HUES6 (cell line): ENCODE measurements around the gene ST8SIA6.

Source experiments
- H3K27ac ChIP-seq: 2 replicates; pipeline ENCODE4 v1.7.0; 2013; ENCODE audit warnings: low read depth, mild to moderate bottlenecking, low read length, inconsistent platforms
- H3K27me3 ChIP-seq: 2 replicates; pipeline ENCODE4 v1.6.1; 2013; ENCODE audit warnings: low read length; ENCODE audit not compliant: control insufficient read depth, insufficient read depth
- H3K36me3 ChIP-seq: 2 replicates; pipeline ENCODE4 v1.6.1; 2013; ENCODE audit warnings: low read length; ENCODE audit not compliant: control insufficient read depth, insufficient read depth
- H3K4me1 ChIP-seq: 2 replicates; pipeline ENCODE4 v1.6.1; 2013; ENCODE audit warnings: low read length; ENCODE audit not compliant: control insufficient read depth, insufficient read depth
- H3K4me3 ChIP-seq: 2 replicates; pipeline ENCODE4 v1.5.1; 2013; ENCODE audit warnings: low read depth, low read length
- H3K9ac ChIP-seq: one replicate; pipeline ENCODE4 v1.6.1; 2013; ENCODE audit warnings: mild to moderate bottlenecking, low read length
- H3K9me3 ChIP-seq: 2 replicates; pipeline ENCODE4 v1.6.1; 2013; ENCODE audit warnings: low read depth, low read length; ENCODE audit not compliant: control insufficient read depth, insufficient read depth

The ST8SIA6 gene

GRCh38 chr10:17456032-17456548 is 1.7 kb upstream of the ST8SIA6 start:
- H3K36me3 ChIP-seq: no peaks in the 10 kb centered on the region
- H3K9me3 ChIP-seq: peaks cover 5% of the 10 kb centered on the region; the same call in 1 of the 2 replicates
- no peak overlapping the region for H3K4me3 ChIP-seq
- no peak overlapping the region for H3K9ac ChIP-seq
- peaks cover 18% of the 10 kb centered on the region for H3K4me1 ChIP-seq
- H3K27ac ChIP-seq: no peak overlapping the region
- H3K27me3 ChIP-seq: peaks cover 41% of the 10 kb centered on the region

GRCh38 chr10:17455015-17455520 is 673 bp upstream of the ST8SIA6 start:
- H3K9me3 ChIP-seq: peaks cover 6% of the 10 kb centered on the region
- no peak overlapping the region for H3K9ac ChIP-seq
- peaks cover 3% of the 10 kb centered on the region; the same call in 1 of the 2 replicates for H3K36me3 ChIP-seq
- H3K4me1 ChIP-seq: peaks cover 18% of the 10 kb centered on the region
- H3K27ac ChIP-seq: no peak overlapping the region
- H3K4me3 ChIP-seq: peak overlapping the region; percentile 78
- H3K27me3 ChIP-seq: peaks cover 41% of the 10 kb centered on the region

GRCh38 chr10:17453373-17454091 is 863 bp downstream of the ST8SIA6 start:
- Histone ChIP-seq H3K4me3 (peak overlapping the region; percentile 78), H3K9ac (peak overlapping the region; percentile 44)

GRCh38 chr10:17453035-17453372 is 1.4 kb downstream of the ST8SIA6 start:
- Histone ChIP-seq H3K27ac (no peak overlapping the region), H3K9ac (no peak overlapping the region), H3K4me1 (peaks cover 18% of the 10 kb centered on the region), H3K4me3 (peak overlapping the region; percentile 78), H3K36me3 (peaks cover 10% of the 10 kb centered on the region; the same call in 1 of the 2 replicates), H3K27me3 (peaks cover 41% of the 10 kb centered on the region), H3K9me3 (peaks cover 21% of the 10 kb centered on the region)

More at GRCh38 chr10:17453373-17454091, 863 bp downstream of the ST8SIA6 start:
- Histone ChIP-seq H3K4me1 (peaks cover 18% of the 10 kb centered on the region), H3K9me3 (peaks cover 16% of the 10 kb centered on the region), H3K27me3 (peaks cover 41% of the 10 kb centered on the region), H3K27ac (no peak overlapping the region), H3K36me3 (peaks cover 6% of the 10 kb centered on the region; the same call in 1 of the 2 replicates)

GRCh38 chr10:17452060-17452841 is 2.1 kb downstream of the ST8SIA6 start:
- H3K36me3 ChIP-seq: peaks cover 11% of the 10 kb centered on the region; the same call in 1 of the 2 replicates
- peaks cover 22% of the 10 kb centered on the region for H3K9me3 ChIP-seq
- H3K9ac ChIP-seq: no peak overlapping the region
- H3K4me1 ChIP-seq: peaks cover 18% of the 10 kb centered on the region
- H3K27me3 ChIP-seq: peaks cover 41% of the 10 kb centered on the region
- H3K4me3 ChIP-seq: peak overlapping the region; percentile 78; the same call in 1 of the 2 replicates
- H3K27ac ChIP-seq: no peak overlapping the region

- Histone ChIP-seq H3K9ac (no peak overlapping the region), H3K9me3 (peaks cover 17% of the 10 kb centered on the region), H3K27me3 (peaks cover 27% of the 10 kb centered on the region), H3K27ac (no peak overlapping the region), H3K4me3 (no peak overlapping the region), H3K36me3 (peaks cover 11% of the 10 kb centered on the region; the same call in 1 of the 2 replicates), H3K4me1 (peaks cover 11% of the 10 kb centered on the region)
Measured at GRCh38 chr10:17450024-17450423, 4.4 kb downstream of the ST8SIA6 start.

GRCh38 chr10:17445400-17445998 is 8.9 kb downstream of the ST8SIA6 start:
- Histone ChIP-seq H3K36me3 (peaks cover 11% of the 10 kb centered on the region; the same call in 1 of the 2 replicates), H3K9me3 (peaks cover 17% of the 10 kb centered on the region), H3K9ac (no peak overlapping the region), H3K4me3 (no peak overlapping the region), H3K27me3 (no peaks in the 10 kb centered on the region), H3K27ac (no peak overlapping the region), H3K4me1 (no peaks in the 10 kb centered on the region; the same call in 1 of the 2 replicates)

- Histone ChIP-seq H3K27me3 (no peaks in the 10 kb centered on the region), H3K36me3 (peaks cover 5% of the 10 kb centered on the region; the same call in 1 of the 2 replicates), H3K4me3 (no peak overlapping the region), H3K9ac (no peak overlapping the region), H3K27ac (no peak overlapping the region), H3K9me3 (peaks cover 9% of the 10 kb centered on the region), H3K4me1 (no peaks in the 10 kb centered on the region; the same call in 1 of the 2 replicates)
Measured at GRCh38 chr10:17444388-17444714, 10.0 kb downstream of the ST8SIA6 start.

- peaks cover 5% of the 10 kb centered on the region; the same call in 1 of the 2 replicates for H3K36me3 ChIP-seq
- H3K9ac ChIP-seq: no peak overlapping the region
- no peak overlapping the region for H3K4me3 ChIP-seq
- no peaks in the 10 kb centered on the region for H3K27me3 ChIP-seq
- peaks cover 6% of the 10 kb centered on the region for H3K9me3 ChIP-seq
- no peak overlapping the region for H3K27ac ChIP-seq
- H3K4me1 ChIP-seq: no peaks in the 10 kb centered on the region; the same call in 1 of the 2 replicates
Measured at GRCh38 chr10:17443707-17444387, 10.5 kb downstream of the ST8SIA6 start.

- H3K4me1 ChIP-seq: peaks cover 3% of the 10 kb centered on the region; the same call in 1 of the 2 replicates
- H3K36me3 ChIP-seq: no peaks in the 10 kb centered on the region
- no peak overlapping the region for H3K4me3 ChIP-seq
- no peak overlapping the region for H3K27ac ChIP-seq
- no peaks in the 10 kb centered on the region for H3K27me3 ChIP-seq
- H3K9ac ChIP-seq: no peak overlapping the region
- no peaks in the 10 kb centered on the region for H3K9me3 ChIP-seq
Measured at GRCh38 chr10:17438583-17438982, 15.8 kb downstream of the ST8SIA6 start.
